Peyer's patch (tissue), 4 donors: ENCODE results near the gene ACOX2.

Experiments
- CTCF ChIP-seq, 6 experiments: fragments of 450-650 bp in 4 of 6; fragments of 200-600 bp in 2 of 6; sonication (generic) in 1 of 6; IDR thresholded peaks; one replicate each; pipeline ENCODE4 v1.5.1; 2017 to 2019; ENCODE audit warnings: antibody characterized with exemption in 6 of 6, mild to moderate bottlenecking in 3 of 6, moderate library complexity in 1 of 6
- POLR2A ChIP-seq, 2 donors: fragments of 450-650 bp; IDR thresholded peaks; one replicate each; pipeline ENCODE4 v1.5.1; 2017; ENCODE audit warnings: antibody characterized with exemption in 2 of 2, mild to moderate bottlenecking in 2 of 2, moderate library complexity in 2 of 2

DNA sequence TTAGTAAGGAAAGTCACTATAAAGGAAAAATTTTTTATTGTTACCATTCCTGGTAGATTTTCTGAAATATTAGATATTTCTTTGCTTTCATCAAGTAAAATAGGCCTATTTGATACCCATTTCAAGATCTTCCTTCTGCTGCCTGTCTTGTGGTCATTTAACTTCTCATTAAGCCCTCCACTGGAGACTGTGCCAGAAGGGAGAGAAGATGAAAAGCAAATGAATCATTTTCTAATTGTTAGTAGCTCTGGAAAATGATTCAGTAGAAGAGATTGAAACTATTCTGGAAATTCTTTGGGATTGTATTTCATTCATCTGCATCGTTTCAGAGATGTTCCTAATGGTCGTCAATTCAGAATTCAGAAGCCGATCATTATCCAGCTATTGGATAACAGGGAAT is 41.9 kb downstream of the ACOX2 start:
- TF ChIP-seq CTCF (IDR thresholded peaks at IDR 0.05) (no peak), POLR2A (IDR thresholded peaks at IDR 0.05) (no peak)
